Measurements from ENCODE around the gene PARD3.

The PARD3 gene

GRCh38 chr10:34254596-34254995 lies 560.5 kb downstream of the PARD3 start:
- Histone ChIP-seq H3K79me2 (ENCODE audit: insufficient read depth, low read length) (no peaks in the 10 kb centered on the region), H3K36me3 (ENCODE audit: insufficient read depth, low read length) (no peaks in the 10 kb centered on the region), H3K4me2 (ENCODE audit: insufficient read depth, low read length) (no peak overlapping the region), H4K20me1 (ENCODE audit: insufficient read depth, low read length) (no peaks in the 10 kb centered on the region), H3K4me3 (ENCODE audit: low read depth in 1 of 2, low read length in 2 of 2) (no peak overlapping the region), H3K27me3 (ENCODE audit: insufficient read depth, low read length, poor library complexity) (no peaks in the 10 kb centered on the region), H2AFZ (ENCODE audit: low read depth, low read length) (no peak overlapping the region), H3K4me1 (ENCODE audit: insufficient read depth, low read length) (no peaks in the 10 kb centered on the region), H3K9me3 (ENCODE audit: insufficient read depth, low read length, severe bottlenecking) (no peaks in the 10 kb centered on the region), H3K27ac (ENCODE audit: low read length) (no peak overlapping the region), H3K9ac (ENCODE audit: low read depth, low read length) (no peak overlapping the region)
- no peak for TF ChIP-seq EZH2 (IDR thresholded peaks at IDR 0.05; ENCODE audit: borderline replicate concordance, low read depth, low read length, severe bottlenecking)
- TF ChIP-seq, protein P1, sequence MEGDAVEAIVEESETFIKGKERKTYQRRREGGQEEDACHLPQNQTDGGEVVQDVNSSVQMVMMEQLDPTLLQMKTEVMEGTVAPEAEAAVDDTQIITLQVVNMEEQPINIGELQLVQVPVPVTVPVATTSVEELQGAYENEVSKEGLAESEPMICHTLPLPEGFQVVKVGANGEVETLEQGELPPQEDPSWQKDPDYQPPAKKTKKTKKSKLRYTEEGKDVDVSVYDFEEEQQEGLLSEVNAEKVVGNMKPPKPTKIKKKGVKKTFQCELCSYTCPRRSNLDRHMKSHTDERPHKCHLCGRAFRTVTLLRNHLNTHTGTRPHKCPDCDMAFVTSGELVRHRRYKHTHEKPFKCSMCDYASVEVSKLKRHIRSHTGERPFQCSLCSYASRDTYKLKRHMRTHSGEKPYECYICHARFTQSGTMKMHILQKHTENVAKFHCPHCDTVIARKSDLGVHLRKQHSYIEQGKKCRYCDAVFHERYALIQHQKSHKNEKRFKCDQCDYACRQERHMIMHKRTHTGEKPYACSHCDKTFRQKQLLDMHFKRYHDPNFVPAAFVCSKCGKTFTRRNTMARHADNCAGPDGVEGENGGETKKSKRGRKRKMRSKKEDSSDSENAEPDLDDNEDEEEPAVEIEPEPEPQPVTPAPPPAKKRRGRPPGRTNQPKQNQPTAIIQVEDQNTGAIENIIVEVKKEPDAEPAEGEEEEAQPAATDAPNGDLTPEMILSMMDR (IDR thresholded peaks at IDR 0.05; ENCODE audit: borderline replicate concordance, extremely low read depth, low read length, poor library complexity, severe bottlenecking) = no peak
- peak; percentile 40 for DNase-seq
- peak; percentile 84 for ATAC-seq (ENCODE audit: insufficient read depth, low read depth)

DNA sequence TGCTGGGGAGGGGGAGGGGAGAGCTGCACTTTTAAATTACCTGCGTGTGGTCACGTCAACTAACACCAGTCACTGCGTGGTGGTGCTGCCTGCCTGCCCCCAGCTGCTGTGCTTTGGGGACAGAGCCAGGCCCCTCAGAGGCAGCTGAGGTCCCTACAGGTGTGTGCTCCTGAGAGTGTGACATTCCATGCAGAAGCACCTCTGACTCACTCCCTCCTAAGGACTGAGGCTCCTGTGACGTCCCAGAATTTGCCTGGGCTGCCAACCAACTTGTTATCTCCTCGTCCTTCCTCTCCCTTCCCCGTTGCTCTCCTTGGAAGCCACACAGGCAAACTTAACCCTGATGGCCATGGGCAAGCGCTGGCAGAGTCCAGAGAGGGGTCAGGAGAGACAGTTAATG lies 563.0 kb downstream of the PARD3 start:
- DNase-seq (no peak), ATAC-seq (ENCODE audit: insufficient read depth, low read depth) (no peak)
- Histone ChIP-seq H3K27ac (ENCODE audit: low read length) (no peak overlapping the region), H3K79me2 (ENCODE audit: insufficient read depth, low read length) (no peaks in the 10 kb centered on the region), H3K9me3 (ENCODE audit: insufficient read depth, low read length, severe bottlenecking) (no peaks in the 10 kb centered on the region), H3K36me3 (ENCODE audit: insufficient read depth, low read length) (no peaks in the 10 kb centered on the region), H3K4me1 (ENCODE audit: insufficient read depth, low read length) (no peaks in the 10 kb centered on the region), H3K4me2 (ENCODE audit: insufficient read depth, low read length) (no peak overlapping the region), H4K20me1 (ENCODE audit: insufficient read depth, low read length) (no peaks in the 10 kb centered on the region), H3K9ac (ENCODE audit: low read depth, low read length) (no peak overlapping the region), H2AFZ (ENCODE audit: low read depth, low read length) (no peak overlapping the region), H3K4me3 (ENCODE audit: low read depth in 1 of 2, low read length in 2 of 2) (no peak overlapping the region), H3K27me3 (ENCODE audit: insufficient read depth, low read length, poor library complexity) (no peaks in the 10 kb centered on the region)
- TF ChIP-seq, protein P1 (IDR thresholded peaks at IDR 0.05; ENCODE audit: borderline replicate concordance, extremely low read depth, low read length, poor library complexity, severe bottlenecking) = no peak
- TF ChIP-seq EZH2 (IDR thresholded peaks at IDR 0.05; ENCODE audit: borderline replicate concordance, low read depth, low read length, severe bottlenecking) = no peak

- H3K79me2 ChIP-seq (ENCODE audit: insufficient read depth, low read length) = no peaks in the 10 kb centered on the region
- no peaks in the 10 kb centered on the region for H4K20me1 ChIP-seq (ENCODE audit: insufficient read depth, low read length)
- no peak overlapping the region for H3K4me2 ChIP-seq (ENCODE audit: insufficient read depth, low read length)
- DNase-seq = no peak
- no peaks in the 10 kb centered on the region for H3K27me3 ChIP-seq (ENCODE audit: insufficient read depth, low read length, poor library complexity)
- H3K4me1 ChIP-seq (ENCODE audit: insufficient read depth, low read length) = no peaks in the 10 kb centered on the region
- no peak overlapping the region for H3K27ac ChIP-seq (ENCODE audit: low read length)
- no peak overlapping the region for H2AFZ ChIP-seq (ENCODE audit: low read depth, low read length)
- TF ChIP-seq, protein P1 (IDR thresholded peaks at IDR 0.05; ENCODE audit: borderline replicate concordance, extremely low read depth, low read length, poor library complexity, severe bottlenecking) = no peak
- TF ChIP-seq EZH2 (IDR thresholded peaks at IDR 0.05; ENCODE audit: borderline replicate concordance, low read depth, low read length, severe bottlenecking) = no peak
- no peaks in the 10 kb centered on the region for H3K9me3 ChIP-seq (ENCODE audit: insufficient read depth, low read length, severe bottlenecking)
- H3K9ac ChIP-seq (ENCODE audit: low read depth, low read length) = no peak overlapping the region
- no peaks in the 10 kb centered on the region for H3K36me3 ChIP-seq (ENCODE audit: insufficient read depth, low read length)
- no peak overlapping the region for H3K4me3 ChIP-seq (ENCODE audit: low read depth in 1 of 2, low read length in 2 of 2)
- no peak for ATAC-seq (ENCODE audit: insufficient read depth, low read depth)
Observed at GRCh38 chr10:34251177-34251576, 563.9 kb downstream of the PARD3 start.

GRCh38 chr10:34250722-34251121 lies 564.4 kb downstream of the PARD3 start:
- H3K4me1 ChIP-seq (ENCODE audit: insufficient read depth, low read length) = no peaks in the 10 kb centered on the region
- H3K27ac ChIP-seq (ENCODE audit: low read length) = no peak overlapping the region

More at GRCh38 chr10:34250722-34251121, 564.4 kb downstream of the PARD3 start:
- Histone ChIP-seq H3K36me3 (ENCODE audit: insufficient read depth, low read length) (no peaks in the 10 kb centered on the region), H3K27me3 (ENCODE audit: insufficient read depth, low read length, poor library complexity) (no peaks in the 10 kb centered on the region), H3K9ac (ENCODE audit: low read depth, low read length) (no peak overlapping the region), H3K9me3 (ENCODE audit: insufficient read depth, low read length, severe bottlenecking) (no peaks in the 10 kb centered on the region), H2AFZ (ENCODE audit: low read depth, low read length) (no peak overlapping the region), H3K4me2 (ENCODE audit: insufficient read depth, low read length) (no peak overlapping the region), H3K4me3 (ENCODE audit: low read depth in 1 of 2, low read length in 2 of 2) (no peak overlapping the region), H3K79me2 (ENCODE audit: insufficient read depth, low read length) (no peaks in the 10 kb centered on the region), H4K20me1 (ENCODE audit: insufficient read depth, low read length) (no peaks in the 10 kb centered on the region)
- no peak for ATAC-seq (ENCODE audit: insufficient read depth, low read depth)
- TF ChIP-seq, protein P1 (IDR thresholded peaks at IDR 0.05; ENCODE audit: borderline replicate concordance, extremely low read depth, low read length, poor library complexity, severe bottlenecking) = no peak
- no peak for TF ChIP-seq EZH2 (IDR thresholded peaks at IDR 0.05; ENCODE audit: borderline replicate concordance, low read depth, low read length, severe bottlenecking)
- no peak for DNase-seq
